OCI-LY7 (cell line): ENCODE results near the gene HHIPL2.

Source experiments
- EZH2phosphoT487 ChIP-seq: fragments of 200-600 bp; sonication (generic); IDR thresholded peaks from 2 replicates; pipeline ENCODE4 v1.6.1; 2018; ENCODE audit warnings: low read depth, borderline replicate concordance, mild to moderate bottlenecking, mixed run types, antibody characterized with exemption, low read length, moderate library complexity, mixed read lengths
- TF ChIP-seq, protein P1 (sequence below): fragments of 200-600 bp; sonication (generic); conservative IDR thresholded peaks from 2 replicates; pipeline ENCODE4 v1.5.1; 2014; ENCODE audit warnings: mild to moderate bottlenecking, antibody characterized with exemption, low read length, moderate library complexity, mixed read lengths

DNA sequence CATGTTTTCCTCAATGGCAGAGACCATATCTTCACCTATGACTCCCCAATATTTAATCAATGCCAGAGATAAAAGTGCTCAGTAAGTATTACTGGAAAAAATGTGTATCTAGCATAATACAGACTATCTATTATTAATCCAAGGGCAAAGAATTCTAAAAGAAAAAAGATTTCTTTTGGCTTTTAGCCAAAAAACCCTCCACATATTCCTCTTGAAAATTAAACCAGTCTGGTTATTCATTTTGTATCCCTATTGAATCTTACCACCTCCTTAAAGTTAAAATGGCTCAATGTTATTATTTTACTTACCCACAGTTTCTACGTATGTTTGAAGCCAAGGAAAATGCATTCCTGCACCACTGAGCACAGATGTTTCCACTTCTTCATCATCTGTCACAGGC lies 40.2 kb upstream of the HHIPL2 start:
- TF ChIP-seq, protein P1, sequence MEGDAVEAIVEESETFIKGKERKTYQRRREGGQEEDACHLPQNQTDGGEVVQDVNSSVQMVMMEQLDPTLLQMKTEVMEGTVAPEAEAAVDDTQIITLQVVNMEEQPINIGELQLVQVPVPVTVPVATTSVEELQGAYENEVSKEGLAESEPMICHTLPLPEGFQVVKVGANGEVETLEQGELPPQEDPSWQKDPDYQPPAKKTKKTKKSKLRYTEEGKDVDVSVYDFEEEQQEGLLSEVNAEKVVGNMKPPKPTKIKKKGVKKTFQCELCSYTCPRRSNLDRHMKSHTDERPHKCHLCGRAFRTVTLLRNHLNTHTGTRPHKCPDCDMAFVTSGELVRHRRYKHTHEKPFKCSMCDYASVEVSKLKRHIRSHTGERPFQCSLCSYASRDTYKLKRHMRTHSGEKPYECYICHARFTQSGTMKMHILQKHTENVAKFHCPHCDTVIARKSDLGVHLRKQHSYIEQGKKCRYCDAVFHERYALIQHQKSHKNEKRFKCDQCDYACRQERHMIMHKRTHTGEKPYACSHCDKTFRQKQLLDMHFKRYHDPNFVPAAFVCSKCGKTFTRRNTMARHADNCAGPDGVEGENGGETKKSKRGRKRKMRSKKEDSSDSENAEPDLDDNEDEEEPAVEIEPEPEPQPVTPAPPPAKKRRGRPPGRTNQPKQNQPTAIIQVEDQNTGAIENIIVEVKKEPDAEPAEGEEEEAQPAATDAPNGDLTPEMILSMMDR, result no peak
- no peak for TF ChIP-seq EZH2phosphoT487
